ENCODE data around the gene KCNH5.

The KCNH5 gene

GRCh38 chr14:63045234-63045611 lies at the start of gene KCNH5:
Gene KCNH5 (minus strand): TSS chr14:63045458. CDS start chr14:63045186, 272 bp downstream.
- DNase-seq (ENCODE audit: low read depth in 1 of 2, low spot score in 1 of 2): no peak

- no peak for DNase-seq (ENCODE audit: low read depth in 1 of 2, low spot score in 1 of 2)
Measured at GRCh38 chr14:63091394-63091996, 46.2 kb upstream of the KCNH5 start.

GRCh38 chr14:63088865-63089264 lies 43.6 kb upstream of the KCNH5 start:
- DNase-seq (ENCODE audit: low read depth in 1 of 2, low spot score in 1 of 2): no peak

GRCh38 chr14:63078569-63078968 lies 33.3 kb upstream of the KCNH5 start:
- no peak for DNase-seq (ENCODE audit: low read depth in 1 of 2, low spot score in 1 of 2)

GRCh38 chr14:63076488-63076887 lies 31.2 kb upstream of the KCNH5 start:
- no peak for DNase-seq (ENCODE audit: low read depth in 1 of 2, low spot score in 1 of 2)

GRCh38 chr14:63055631-63056030 lies 10.4 kb upstream of the KCNH5 start:
- DNase-seq (ENCODE audit: low read depth in 1 of 2, low spot score in 1 of 2): no peak

- DNase-seq (ENCODE audit: low read depth in 1 of 2, low spot score in 1 of 2): no peak
Measured at GRCh38 chr14:63051992-63052391, 6.7 kb upstream of the KCNH5 start.

GRCh38 chr14:63051301-63051700 lies 6.0 kb upstream of the KCNH5 start:
- DNase-seq (ENCODE audit: low read depth in 1 of 2, low spot score in 1 of 2): no peak

- DNase-seq (ENCODE audit: low read depth in 1 of 2, low spot score in 1 of 2): no peak
Measured at GRCh38 chr14:63050694-63051093, 5.4 kb upstream of the KCNH5 start.

- no peak for DNase-seq (ENCODE audit: low read depth in 1 of 2, low spot score in 1 of 2)
Measured at GRCh38 chr14:63046339-63047268, 1.3 kb upstream of the KCNH5 start.

- DNase-seq (ENCODE audit: low read depth in 1 of 2, low spot score in 1 of 2): no peak
Measured at GRCh38 chr14:63045612-63046320, 508 bp upstream of the KCNH5 start.

GRCh38 chr14:63039866-63040265 lies 5.4 kb downstream of the KCNH5 start:
- no peak for DNase-seq (ENCODE audit: low read depth in 1 of 2, low spot score in 1 of 2)

GRCh38 chr14:63032641-63033040 lies 12.6 kb downstream of the KCNH5 start:
- DNase-seq (ENCODE audit: low read depth in 1 of 2, low spot score in 1 of 2): no peak

GRCh38 chr14:63032076-63032475 lies 13.2 kb downstream of the KCNH5 start:
- no peak for DNase-seq (ENCODE audit: low read depth in 1 of 2, low spot score in 1 of 2)

GRCh38 chr14:63030113-63030512 lies 15.1 kb downstream of the KCNH5 start:
- DNase-seq (ENCODE audit: low read depth in 1 of 2, low spot score in 1 of 2): no peak

- no peak for DNase-seq (ENCODE audit: low read depth in 1 of 2, low spot score in 1 of 2)
Measured at GRCh38 chr14:63027719-63028118, 17.5 kb downstream of the KCNH5 start.

GRCh38 chr14:63026491-63026890 lies 18.8 kb downstream of the KCNH5 start:
- no peak for DNase-seq (ENCODE audit: low read depth in 1 of 2, low spot score in 1 of 2)

- DNase-seq (ENCODE audit: low read depth in 1 of 2, low spot score in 1 of 2): no peak
Measured at GRCh38 chr14:63014621-63015020, 30.6 kb downstream of the KCNH5 start.

GRCh38 chr14:63012171-63012570 lies 33.1 kb downstream of the KCNH5 start:
- no peak for DNase-seq (ENCODE audit: low read depth in 1 of 2, low spot score in 1 of 2)

- no peak for DNase-seq (ENCODE audit: low read depth in 1 of 2, low spot score in 1 of 2)
Measured at GRCh38 chr14:63011623-63012022, 33.6 kb downstream of the KCNH5 start.

GRCh38 chr14:63009495-63009894 lies 35.8 kb downstream of the KCNH5 start:
- no peak for DNase-seq (ENCODE audit: low read depth in 1 of 2, low spot score in 1 of 2)

- DNase-seq (ENCODE audit: low read depth in 1 of 2, low spot score in 1 of 2): no peak
Measured at GRCh38 chr14:63006531-63006930, 38.7 kb downstream of the KCNH5 start.

Measured in activated T-helper 1 cell treated with anti-CD3 and anti-CD28 coated beads, Interleukin-2, amount 50 U/mL, for 16 hours (primary cell).